Muscle layer of colon (tissue), 2 donors: ENCODE measurements around the gene C5orf15.

ENCODE experiments used
- H3K27ac ChIP-seq: one replicate; pipeline ENCODE4 v1.7.0; 2013; ENCODE audit warnings: low read depth, mild to moderate bottlenecking, low read length, moderate library complexity
- H3K27me3 ChIP-seq, 2 donors: one replicate each; pipeline ENCODE4 v1.7.0; 2013; ENCODE audit warnings: low read length in 2 of 2, mild to moderate bottlenecking in 2 of 2; ENCODE audit not compliant: insufficient read depth in 2 of 2, control insufficient read depth in 1 of 2
- H3K36me3 ChIP-seq: one replicate; pipeline ENCODE4 v1.7.0; 2013; ENCODE audit warnings: mild to moderate bottlenecking, low read length; ENCODE audit not compliant: insufficient read depth
- H3K4me1 ChIP-seq: one replicate; pipeline ENCODE4 v1.7.0; 2013; ENCODE audit warnings: mild to moderate bottlenecking, low read length; ENCODE audit not compliant: insufficient read depth
- H3K4me3 ChIP-seq, 2 donors: one replicate each; pipeline ENCODE4 v1.7.0; 2013; ENCODE audit warnings: low read length in 2 of 2, low read depth in 1 of 2, mild to moderate bottlenecking in 1 of 2, moderate library complexity in 1 of 2
- H3K9ac ChIP-seq: one replicate; pipeline ENCODE4 v1.7.0; 2013; ENCODE audit warnings: low read length
- H3K9me3 ChIP-seq: one replicate; pipeline ENCODE4 v1.7.0; 2013; ENCODE audit warnings: mild to moderate bottlenecking, low read length
- donor health status: abdominal sarcoma.
- donor health status: Adenocarcinoma of cecum.

The C5orf15 gene

GRCh38 chr5:133914434-133914833 is 54.0 kb downstream of the C5orf15 start:
- Histone ChIP-seq H3K36me3 (no peaks in the 10 kb centered on the region), H3K9me3 (no peaks in the 10 kb centered on the region), H3K9ac (no peak overlapping the region), H3K27ac (no peak overlapping the region), H3K4me1 (no peaks in the 10 kb centered on the region), H3K27me3 (no peaks in the 10 kb centered on the region), H3K4me3 (no peak overlapping the region)

GRCh38 chr5:133913413-133914155 is 54.8 kb downstream of the C5orf15 start:
- Histone ChIP-seq H3K27ac (no peak overlapping the region), H3K9ac (no peak overlapping the region), H3K36me3 (no peaks in the 10 kb centered on the region), H3K27me3 (no peaks in the 10 kb centered on the region), H3K4me3 (no peak overlapping the region), H3K4me1 (no peaks in the 10 kb centered on the region), H3K9me3 (no peaks in the 10 kb centered on the region)

- Histone ChIP-seq H3K4me3 (no peak overlapping the region), H3K27ac (no peak overlapping the region), H3K36me3 (no peaks in the 10 kb centered on the region), H3K27me3 (no peaks in the 10 kb centered on the region), H3K9ac (no peak overlapping the region), H3K9me3 (no peaks in the 10 kb centered on the region), H3K4me1 (no peaks in the 10 kb centered on the region)
Observed at GRCh38 chr5:133912951-133913350, 55.5 kb downstream of the C5orf15 start.

- Histone ChIP-seq H3K9ac (no peak overlapping the region), H3K27ac (no peak overlapping the region)
Observed at GRCh38 chr5:133910571-133910970, 57.9 kb downstream of the C5orf15 start.

GRCh38 chr5:133909603-133910002 is 58.8 kb downstream of the C5orf15 start:
- Histone ChIP-seq H3K27ac (no peak overlapping the region), H3K27me3 (no peaks in the 10 kb centered on the region), H3K4me1 (peaks cover 6% of the 10 kb centered on the region), H3K9ac (no peak overlapping the region), H3K9me3 (no peaks in the 10 kb centered on the region), H3K4me3 (no peak overlapping the region), H3K36me3 (no peaks in the 10 kb centered on the region)

More at GRCh38 chr5:133910571-133910970, 57.9 kb downstream of the C5orf15 start:
- H3K4me1 ChIP-seq: peaks cover 6% of the 10 kb centered on the region
- H3K4me3 ChIP-seq: no peak overlapping the region
- H3K9me3 ChIP-seq: no peaks in the 10 kb centered on the region
- H3K27me3 ChIP-seq: no peaks in the 10 kb centered on the region
- no peaks in the 10 kb centered on the region for H3K36me3 ChIP-seq

- peaks cover 6% of the 10 kb centered on the region for H3K4me1 ChIP-seq
Observed at GRCh38 chr5:133907075-133907474, 61.4 kb downstream of the C5orf15 start.

GRCh38 chr5:133906303-133906702 is 62.1 kb downstream of the C5orf15 start:
- Histone ChIP-seq H3K9ac (no peak overlapping the region), H3K27ac (no peak overlapping the region), H3K27me3 (no peaks in the 10 kb centered on the region), H3K4me3 (no peak overlapping the region), H3K4me1 (peaks cover 6% of the 10 kb centered on the region), H3K9me3 (no peaks in the 10 kb centered on the region), H3K36me3 (no peaks in the 10 kb centered on the region)

More at GRCh38 chr5:133907075-133907474, 61.4 kb downstream of the C5orf15 start:
- Histone ChIP-seq H3K9me3 (no peaks in the 10 kb centered on the region), H3K27me3 (no peaks in the 10 kb centered on the region), H3K36me3 (no peaks in the 10 kb centered on the region), H3K9ac (no peak overlapping the region), H3K27ac (no peak overlapping the region), H3K4me3 (no peak overlapping the region)
